Astrocyte of the spinal cord (primary cell): ENCODE data around the gene KBTBD4.
A peak's percentile ranks its signal among the peaks of the same experiment; 100 is the strongest.

Experiments
- DNase-seq: peaks from one replicate; pipeline ENCODE4 v3.0.0; 2011; ENCODE audit warnings: low read depth, low spot score
- H3K4me3 ChIP-seq: 2 replicates; pipeline ENCODE4 v1.5.1; 2011; ENCODE audit warnings: low read depth, mild to moderate bottlenecking, low read length, moderate library complexity
- CTCF ChIP-seq: IDR thresholded peaks from 2 replicates; pipeline ENCODE4 v1.5.1; 2012; ENCODE audit warnings: low read depth, mild to moderate bottlenecking, low read length, inconsistent platforms
- in situ Hi-C: cut with HindIII; loops from 2 replicates; pipeline ENCODE4 v1.10.0; 2017; ENCODE audit warnings: low sequenced_read_pairs

The KBTBD4 gene

GRCh38 chr11:47592251-47592650, 13.5 kb upstream of the KBTBD4 start:
- H3K4me3 ChIP-seq, result no peak overlapping the region
- DNase-seq, result no peak
- no peak for TF ChIP-seq CTCF
- in situ Hi-C loops, result no loop called here

GRCh38 chr11:47591764-47592163, 13.0 kb upstream of the KBTBD4 start:
- DNase-seq, result no peak
- H3K4me3 ChIP-seq, result no peak overlapping the region
- in situ Hi-C loops, result no loop called here
- no peak for TF ChIP-seq CTCF

GRCh38 chr11:47589977-47590861, 11.4 kb upstream of the KBTBD4 start:
- peak overlapping the region; percentile 21 for H3K4me3 ChIP-seq
- in situ Hi-C loops, result no loop called here
- peak; percentile 14 for DNase-seq
- TF ChIP-seq CTCF, result no peak

GRCh38 chr11:47589584-47589976, 10.8 kb upstream of the KBTBD4 start:
- no peak for TF ChIP-seq CTCF
- H3K4me3 ChIP-seq, result peak overlapping the region; percentile 21
- in situ Hi-C loops, result no loop called here
- DNase-seq, result no peak

- in situ Hi-C loops, result no loop called here
- no peak overlapping the region for H3K4me3 ChIP-seq
- TF ChIP-seq CTCF, result no peak
- DNase-seq, result no peak
Observed at GRCh38 chr11:47589118-47589517, 10.3 kb upstream of the KBTBD4 start.

- in situ Hi-C loops, result no loop called here
- no peak for TF ChIP-seq CTCF
- no peak overlapping the region for H3K4me3 ChIP-seq
- no peak for DNase-seq
Observed at GRCh38 chr11:47587723-47588326, 9.1 kb upstream of the KBTBD4 start.
